MM.1S (cell line): ENCODE data around the gene TMEM132D.

Source experiments
- DNase-seq: peaks from one replicate; pipeline ENCODE4 v3.0.0-alpha.2; 2015
- H2AFZ ChIP-seq: fragments of 300-600 bp; sonication (generic); 2 replicates; pipeline ENCODE4 v1.6.0; 2016; ENCODE audit warnings: antibody characterized with exemption, low read length
- H3F3A ChIP-seq: fragments of 300-600 bp; sonication (generic); 2 replicates; pipeline ENCODE4 v1.6.1; 2016; ENCODE audit warnings: mild to moderate bottlenecking, antibody characterized with exemption, low read length, moderate library complexity, mixed read lengths; ENCODE audit not compliant: insufficient read depth
- H3K27ac ChIP-seq: fragments of 300-600 bp; sonication (generic); 2 replicates; pipeline ENCODE4 v1.5.1; 2016; ENCODE audit warnings: mild to moderate bottlenecking, low read length
- H3K27me3 ChIP-seq: fragments of 300-600 bp; sonication (generic); replicated peaks from 2 replicates; pipeline ENCODE4 v1.6.0; 2016; ENCODE audit warnings: low read length; ENCODE audit not compliant: insufficient read depth
- H3K36me3 ChIP-seq: fragments of 300-600 bp; sonication (generic); replicated peaks from 2 replicates; pipeline ENCODE4 v1.6.1; 2016; ENCODE audit warnings: mild to moderate bottlenecking, low read length, mixed read lengths; ENCODE audit not compliant: insufficient read depth
- H3K4me1 ChIP-seq: fragments of 300-600 bp; sonication (generic); 2 replicates; pipeline ENCODE4 v1.6.1; 2016; ENCODE audit warnings: low read length, mixed read lengths
- H3K4me2 ChIP-seq: fragments of 300-600 bp; sonication (generic); 2 replicates; pipeline ENCODE4 v1.6.0; 2016; ENCODE audit warnings: low read depth, low read length
- H3K4me3 ChIP-seq: fragments of 300-600 bp; sonication (generic); 2 replicates; pipeline ENCODE4 v1.5.1; 2016; ENCODE audit warnings: low read length, mixed read lengths
- H3K79me2 ChIP-seq: fragments of 300-600 bp; sonication (generic); 2 replicates; pipeline ENCODE4 v1.6.1; 2016; ENCODE audit warnings: mixed run types, low read length, mixed read lengths
- H3K9ac ChIP-seq: fragments of 300-600 bp; sonication (generic); 2 replicates; pipeline ENCODE4 v1.6.1; 2016; ENCODE audit warnings: low read length, mixed read lengths
- H3K9me2 ChIP-seq: fragments of 300-600 bp; sonication (generic); replicated peaks from 2 replicates; pipeline ENCODE4 v1.6.1; 2016; ENCODE audit warnings: mild to moderate bottlenecking, low read length, mixed read lengths; ENCODE audit not compliant: insufficient read depth
- H3K9me3 ChIP-seq: fragments of 300-600 bp; sonication (generic); replicated peaks from 2 replicates; pipeline ENCODE4 v1.6.1; 2016; ENCODE audit warnings: mild to moderate bottlenecking, low read length, mixed read lengths; ENCODE audit not compliant: insufficient read depth
- H4K20me1 ChIP-seq: fragments of 300-600 bp; sonication (generic); 2 replicates; pipeline ENCODE4 v1.6.1; 2016; ENCODE audit warnings: mild to moderate bottlenecking, low read length, moderate library complexity, mixed read lengths; ENCODE audit not compliant: insufficient read depth
- EZH2 ChIP-seq: fragments of 300-600 bp; sonication (generic); optimal IDR thresholded peaks from 2 replicates; pipeline ENCODE3; 2017; ENCODE audit warnings: low read depth, mild to moderate bottlenecking, antibody characterized with exemption, low read length, mixed read lengths
- EZH2phosphoT487 ChIP-seq: fragments of 300-600 bp; sonication (generic); IDR thresholded peaks from 2 replicates; pipeline ENCODE4 v1.6.1; 2018; ENCODE audit warnings: antibody characterized with exemption, low read length
- TF ChIP-seq, protein P1 (sequence below): fragments of 300-600 bp; sonication (generic); IDR thresholded peaks from 2 replicates; pipeline ENCODE4 v1.5.1; 2016; ENCODE audit warnings: antibody characterized with exemption, low read length, mixed read lengths

Gene TMEM132D

DNA sequence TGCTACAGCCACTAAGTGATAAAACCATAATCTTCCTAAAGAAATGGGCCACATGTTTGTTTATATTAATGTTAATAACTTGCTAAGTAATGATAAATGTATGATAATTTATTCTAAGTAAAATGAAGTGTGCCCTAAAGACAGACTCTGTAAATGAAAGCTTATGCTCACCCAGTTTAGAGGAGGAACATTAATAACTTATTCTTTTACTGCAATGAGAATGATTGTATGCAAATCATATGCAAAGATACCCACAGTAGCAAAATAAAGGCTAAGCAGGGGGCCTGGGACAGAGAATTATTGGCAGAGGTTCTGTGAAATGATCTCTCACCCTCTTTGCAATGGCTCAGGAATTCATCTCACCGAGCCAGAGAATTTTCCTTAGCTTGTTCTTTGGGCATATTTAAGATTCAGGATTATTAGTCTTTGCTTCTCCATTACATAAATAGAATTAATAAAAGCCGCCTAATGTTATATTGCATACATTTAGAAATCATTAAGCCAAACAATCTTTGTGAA is 75.9 kb downstream of the TMEM132D start:
- H3K9ac ChIP-seq, result no peak overlapping the region
- no peaks in the 10 kb centered on the region for H3K79me2 ChIP-seq
- no peaks in the 10 kb centered on the region for H3K36me3 ChIP-seq
- H3K4me1 ChIP-seq, result no peaks in the 10 kb centered on the region
- H3K9me2 ChIP-seq, result no peaks in the 10 kb centered on the region
- DNase-seq, result no peak
- H4K20me1 ChIP-seq, result no peaks in the 10 kb centered on the region
- H3K4me3 ChIP-seq, result no peak overlapping the region
- no peaks in the 10 kb centered on the region for H3F3A ChIP-seq
- no peak overlapping the region for H2AFZ ChIP-seq
- no peaks in the 10 kb centered on the region for H3K9me3 ChIP-seq
- no peak overlapping the region for H3K27ac ChIP-seq
- TF ChIP-seq, protein P1, sequence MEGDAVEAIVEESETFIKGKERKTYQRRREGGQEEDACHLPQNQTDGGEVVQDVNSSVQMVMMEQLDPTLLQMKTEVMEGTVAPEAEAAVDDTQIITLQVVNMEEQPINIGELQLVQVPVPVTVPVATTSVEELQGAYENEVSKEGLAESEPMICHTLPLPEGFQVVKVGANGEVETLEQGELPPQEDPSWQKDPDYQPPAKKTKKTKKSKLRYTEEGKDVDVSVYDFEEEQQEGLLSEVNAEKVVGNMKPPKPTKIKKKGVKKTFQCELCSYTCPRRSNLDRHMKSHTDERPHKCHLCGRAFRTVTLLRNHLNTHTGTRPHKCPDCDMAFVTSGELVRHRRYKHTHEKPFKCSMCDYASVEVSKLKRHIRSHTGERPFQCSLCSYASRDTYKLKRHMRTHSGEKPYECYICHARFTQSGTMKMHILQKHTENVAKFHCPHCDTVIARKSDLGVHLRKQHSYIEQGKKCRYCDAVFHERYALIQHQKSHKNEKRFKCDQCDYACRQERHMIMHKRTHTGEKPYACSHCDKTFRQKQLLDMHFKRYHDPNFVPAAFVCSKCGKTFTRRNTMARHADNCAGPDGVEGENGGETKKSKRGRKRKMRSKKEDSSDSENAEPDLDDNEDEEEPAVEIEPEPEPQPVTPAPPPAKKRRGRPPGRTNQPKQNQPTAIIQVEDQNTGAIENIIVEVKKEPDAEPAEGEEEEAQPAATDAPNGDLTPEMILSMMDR, result no peak
- TF ChIP-seq EZH2, result no peak
- TF ChIP-seq EZH2phosphoT487, result no peak
- H3K4me2 ChIP-seq, result no peak overlapping the region
- H3K27me3 ChIP-seq, result no peaks in the 10 kb centered on the region

- no peaks in the 10 kb centered on the region for H3K9me3 ChIP-seq
- no peak overlapping the region for H3K4me2 ChIP-seq
- H4K20me1 ChIP-seq, result no peaks in the 10 kb centered on the region
- no peak overlapping the region for H3K9ac ChIP-seq
- no peak overlapping the region for H3K27ac ChIP-seq
- no peak overlapping the region for H3K4me3 ChIP-seq
- no peaks in the 10 kb centered on the region for H3K79me2 ChIP-seq
- no peaks in the 10 kb centered on the region for H3F3A ChIP-seq
- TF ChIP-seq, protein P1, result no peak
- TF ChIP-seq EZH2phosphoT487 (no peak), EZH2 (no peak)
- H3K4me1 ChIP-seq, result no peaks in the 10 kb centered on the region
- DNase-seq, result no peak
- H2AFZ ChIP-seq, result no peak overlapping the region
- no peaks in the 10 kb centered on the region for H3K36me3 ChIP-seq
- no peaks in the 10 kb centered on the region for H3K27me3 ChIP-seq
- no peaks in the 10 kb centered on the region for H3K9me2 ChIP-seq
Observed at GRCh38 chr12:129827102-129827865, 76.5 kb downstream of the TMEM132D start.

DNA sequence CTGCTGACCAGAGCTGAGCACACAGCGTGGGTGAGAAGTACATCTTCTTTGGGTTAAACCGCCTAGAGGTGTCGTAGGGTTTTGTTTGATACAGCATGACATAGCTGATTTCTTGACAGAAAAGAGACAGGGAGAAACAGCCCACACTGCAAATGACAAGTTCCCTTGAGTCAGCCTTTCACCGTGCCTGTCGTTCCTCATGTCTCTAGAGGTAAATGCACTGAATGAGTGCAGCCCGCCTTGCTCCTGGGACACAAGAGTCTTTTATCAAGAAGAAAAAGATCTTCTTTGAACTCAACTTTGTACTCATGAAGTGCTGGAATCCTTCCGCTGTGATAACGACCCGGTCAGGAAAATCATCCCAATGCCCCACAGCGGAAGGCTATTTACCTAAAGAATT is 77.6 kb downstream of the TMEM132D start:
- H3F3A ChIP-seq, result no peaks in the 10 kb centered on the region
- no peaks in the 10 kb centered on the region for H4K20me1 ChIP-seq
- H3K9ac ChIP-seq, result no peak overlapping the region
- DNase-seq, result no peak
- no peak overlapping the region for H3K4me2 ChIP-seq
- TF ChIP-seq, protein P1, result no peak
- TF ChIP-seq EZH2, result no peak
- TF ChIP-seq EZH2phosphoT487, result no peak
- H3K4me3 ChIP-seq, result no peak overlapping the region
- no peak overlapping the region for H3K27ac ChIP-seq
- H3K27me3 ChIP-seq, result no peaks in the 10 kb centered on the region
- no peaks in the 10 kb centered on the region for H3K4me1 ChIP-seq
- H3K36me3 ChIP-seq, result no peaks in the 10 kb centered on the region
- H2AFZ ChIP-seq, result no peak overlapping the region
- H3K9me3 ChIP-seq, result no peaks in the 10 kb centered on the region
- no peaks in the 10 kb centered on the region for H3K79me2 ChIP-seq
- no peaks in the 10 kb centered on the region for H3K9me2 ChIP-seq
